Natural killer cell treated with Interleukin-12 subunit alpha and Interleukin-12 subunit beta and Interleukin-15 and Interleukin-18, amount 100 ng/mL, for 72 hours (primary cell): ENCODE data around the gene GREM1. TPM values are rescaled to one million over a fixed set of nuclear protein-coding genes. Genes with fewer than 3 reads are reported as not detected.

Source experiments
- ATAC-seq, 2 donors: fragments of 150-1000 bp; cut with Tn5 transposase in 1 of 2; sonication (Bioruptor Pico), chemical (Tn5 transposase) in 1 of 2; 2 replicates each; pipeline ENCODE4 v1.10.0; 2021
- DNase-seq: peaks from one replicate; pipeline ENCODE4 v3.0.0; 2022; ENCODE audit warnings: low spot score
- H3K27ac Mint-ChIP-seq, 2 donors: 1 replicate in 1 of 2; 2 replicates in 1 of 2; pipeline ENCODE4 v1.8.0; 2022; ENCODE audit warnings: mixed read lengths in 2 of 2, mild to moderate bottlenecking in 1 of 2, moderate library complexity in 1 of 2
- H3K27me3 Mint-ChIP-seq, 2 donors: 1 replicate in 1 of 2; 2 replicates in 1 of 2; pipeline ENCODE4 v1.8.0; 2022; ENCODE audit warnings: mixed read lengths in 2 of 2
- H3K36me3 Mint-ChIP-seq: one replicate; pipeline ENCODE4 v1.8.0; 2022; ENCODE audit warnings: mixed read lengths
- H3K4me1 Mint-ChIP-seq, 2 donors: 1 replicate in 1 of 2; 2 replicates in 1 of 2; pipeline ENCODE4 v1.8.0; 2022; ENCODE audit warnings: low read depth in 2 of 2, mixed read lengths in 2 of 2, mild to moderate bottlenecking in 1 of 2
- H3K4me3 Mint-ChIP-seq: one replicate; pipeline ENCODE4 v1.8.0; 2022; ENCODE audit warnings: mixed read lengths
- H3K9me3 Mint-ChIP-seq: 2 replicates; pipeline ENCODE4 v1.8.0; 2022; ENCODE audit warnings: mixed read lengths
- total RNA-seq, 2 donors: library from RNA; stranded (reverse); gene quantifications; one replicate each; pipeline ENCODE4 v1.2.3, GENCODE V29; 2022

GREM1 gene
- total RNA-seq, 2 donors from 2014 or later, result 0.03 TPM; not detected in 1

- Mint-ChIP-seq H3K36me3 (no peaks in the 10 kb centered on the region), H3K9me3 (no peaks in the 10 kb centered on the region), H3K4me1 (no peaks in the 10 kb centered on the region), H3K4me3 (no peak overlapping the region), H3K27ac (no peak overlapping the region), H3K27me3 (peaks cover 23 to 35% of the 10 kb centered on the region in 2 donors)
- DNase-seq (no peak), ATAC-seq (no peak)
Observed at GRCh38 chr15:32763295-32763694, 45.5 kb downstream of the GREM1 start.

- H3K4me1 Mint-ChIP-seq, result no peaks in the 10 kb centered on the region
- H3K27me3 Mint-ChIP-seq, result peaks cover 20 to 24% of the 10 kb centered on the region in 2 donors
- DNase-seq (no peak), ATAC-seq (no peak)
- H3K4me3 Mint-ChIP-seq, result no peak overlapping the region
- H3K27ac Mint-ChIP-seq, result no peak overlapping the region
- no peaks in the 10 kb centered on the region for H3K9me3 Mint-ChIP-seq
- no peaks in the 10 kb centered on the region for H3K36me3 Mint-ChIP-seq
Observed at GRCh38 chr15:32765236-32765635, 47.4 kb downstream of the GREM1 start.

GRCh38 chr15:32766101-32766500, 48.3 kb downstream of the GREM1 start:
- no peak for ATAC-seq
- no peak overlapping the region for H3K4me3 Mint-ChIP-seq

GRCh38 chr15:32767236-32767635, 49.4 kb downstream of the GREM1 start:
- Mint-ChIP-seq H3K36me3 (no peaks in the 10 kb centered on the region), H3K4me3 (no peak overlapping the region), H3K27ac (no peak overlapping the region), H3K27me3 (peaks cover 6 to 7% of the 10 kb centered on the region in 2 donors), H3K4me1 (no peaks in the 10 kb centered on the region), H3K9me3 (no peaks in the 10 kb centered on the region)
- DNase-seq (no peak), ATAC-seq (no peak)

More at GRCh38 chr15:32766101-32766500, 48.3 kb downstream of the GREM1 start:
- Mint-ChIP-seq H3K27ac (no peak overlapping the region), H3K27me3 (peaks cover 15 to 16% of the 10 kb centered on the region in 2 donors), H3K36me3 (no peaks in the 10 kb centered on the region), H3K9me3 (no peaks in the 10 kb centered on the region), H3K4me1 (no peaks in the 10 kb centered on the region)
- no peak for DNase-seq

- Mint-ChIP-seq H3K27me3 (peaks cover 0 to 10% of the 10 kb centered on the region in 2 donors), H3K36me3 (no peaks in the 10 kb centered on the region), H3K9me3 (no peaks in the 10 kb centered on the region), H3K4me3 (no peak overlapping the region), H3K4me1 (no peaks in the 10 kb centered on the region), H3K27ac (no peak overlapping the region)
- DNase-seq (no peak), ATAC-seq (no peak)
Observed at GRCh38 chr15:32774022-32774421, 56.2 kb downstream of the GREM1 start.

- Mint-ChIP-seq H3K36me3 (no peaks in the 10 kb centered on the region), H3K4me1 (no peaks in the 10 kb centered on the region), H3K9me3 (no peaks in the 10 kb centered on the region), H3K27ac (no peak overlapping the region), H3K27me3 (peaks cover 0 to 10% of the 10 kb centered on the region in 2 donors), H3K4me3 (no peak overlapping the region)
- DNase-seq (no peak), ATAC-seq (no peak)
Observed at GRCh38 chr15:32775103-32775502, 57.3 kb downstream of the GREM1 start.

- ATAC-seq (no peak), DNase-seq (no peak)
- Mint-ChIP-seq H3K4me1 (no peaks in the 10 kb centered on the region), H3K27me3 (peaks cover 0 to 19% of the 10 kb centered on the region in 2 donors), H3K36me3 (no peaks in the 10 kb centered on the region), H3K9me3 (no peaks in the 10 kb centered on the region), H3K27ac (no peak overlapping the region), H3K4me3 (no peak overlapping the region)
Observed at GRCh38 chr15:32778391-32779176, 60.8 kb downstream of the GREM1 start.

GRCh38 chr15:32781781-32782180, 64.0 kb downstream of the GREM1 start:
- ATAC-seq, result no peak
- Mint-ChIP-seq H3K4me3 (no peak overlapping the region), H3K27ac (no peak overlapping the region), H3K4me1 (no peaks in the 10 kb centered on the region), H3K27me3 (peaks cover 0 to 18% of the 10 kb centered on the region in 2 donors), H3K36me3 (no peaks in the 10 kb centered on the region), H3K9me3 (no peaks in the 10 kb centered on the region)
- DNase-seq, result no peak

- H3K4me1 Mint-ChIP-seq, result no peaks in the 10 kb centered on the region
- no peak for ATAC-seq
- H3K36me3 Mint-ChIP-seq, result no peaks in the 10 kb centered on the region
- no peak overlapping the region for H3K4me3 Mint-ChIP-seq
- H3K9me3 Mint-ChIP-seq, result no peaks in the 10 kb centered on the region
- DNase-seq, result no peak
- H3K27ac Mint-ChIP-seq, result no peak overlapping the region
- peaks cover 0 to 18% of the 10 kb centered on the region in 2 donors for H3K27me3 Mint-ChIP-seq
Observed at GRCh38 chr15:32784581-32784980, 66.8 kb downstream of the GREM1 start.

- Mint-ChIP-seq H3K27ac (no peak overlapping the region), H3K4me1 (no peaks in the 10 kb centered on the region), H3K36me3 (no peaks in the 10 kb centered on the region), H3K27me3 (peaks cover 0 to 15% of the 10 kb centered on the region in 2 donors), H3K9me3 (no peaks in the 10 kb centered on the region), H3K4me3 (no peak overlapping the region)
- DNase-seq (no peak), ATAC-seq (no peak)
Observed at GRCh38 chr15:32786906-32787305, 69.1 kb downstream of the GREM1 start.

- no peaks in the 10 kb centered on the region for H3K36me3 Mint-ChIP-seq
- H3K9me3 Mint-ChIP-seq, result no peaks in the 10 kb centered on the region
- ATAC-seq (no peak), DNase-seq (no peak)
- H3K4me1 Mint-ChIP-seq, result no peaks in the 10 kb centered on the region
- H3K27me3 Mint-ChIP-seq, result peaks cover 0 to 15% of the 10 kb centered on the region in 2 donors
- no peak overlapping the region for H3K27ac Mint-ChIP-seq
- no peak overlapping the region for H3K4me3 Mint-ChIP-seq
Observed at GRCh38 chr15:32787949-32788348, 70.1 kb downstream of the GREM1 start.

GRCh38 chr15:32790352-32790999, 72.7 kb downstream of the GREM1 start:
- no peak for DNase-seq
- no peaks in the 10 kb centered on the region for H3K9me3 Mint-ChIP-seq
- H3K4me3 Mint-ChIP-seq, result no peak overlapping the region
- no peak overlapping the region for H3K27ac Mint-ChIP-seq
- peaks cover 0 to 9% of the 10 kb centered on the region in 2 donors for H3K27me3 Mint-ChIP-seq
- no peak for ATAC-seq
- no peaks in the 10 kb centered on the region for H3K36me3 Mint-ChIP-seq
- H3K4me1 Mint-ChIP-seq, result no peaks in the 10 kb centered on the region

GRCh38 chr15:32792436-32792835, 74.6 kb downstream of the GREM1 start:
- H3K27me3 Mint-ChIP-seq, result peaks cover 0 to 7% of the 10 kb centered on the region in 2 donors
- H3K4me3 Mint-ChIP-seq, result no peak overlapping the region
- no peak for ATAC-seq
- H3K9me3 Mint-ChIP-seq, result no peaks in the 10 kb centered on the region
- no peaks in the 10 kb centered on the region for H3K4me1 Mint-ChIP-seq
- H3K27ac Mint-ChIP-seq, result no peak overlapping the region
- H3K36me3 Mint-ChIP-seq, result no peaks in the 10 kb centered on the region
- DNase-seq, result no peak
